Measurements from ENCODE around the gene FRK. TPM values are rescaled to one million over a fixed set of nuclear protein-coding genes. Genes with fewer than 3 reads are reported as not detected.

Gene FRK
- total and polyA plus RNA-seq, 9 donors = 0.38 to 3.5 (median 1.1) TPM

- no peak overlapping the region for H3K4me3 ChIP-seq
- peaks cover 2% of the 10 kb centered on the region for H3K4me1 ChIP-seq (ENCODE audit: insufficient read depth)
- H3K27me3 ChIP-seq = no peaks in the 10 kb centered on the region
- WGBS, 3 donors = 74 to 78% (median 78%) methylated on average over 3 of the region's 3 CpGs
- no peaks in the 10 kb centered on the region for H3K36me3 ChIP-seq
- no peak overlapping the region for H3K27ac ChIP-seq
- intact Hi-C loops (cut with DNase I) = loop anchor here in 1 of 4 donors (2.0 kb wide), 1 partner anchor 90 kb away; the partner anchor contains the start of gene NT5DC1
- TF ChIP-seq POLR2A (IDR thresholded peaks at IDR 0.05) = no peak
- TF ChIP-seq CTCF (IDR thresholded peaks at IDR 0.05) = no peak
- TF ChIP-seq EP300 (IDR thresholded peaks at IDR 0.05) = no peak
- no peaks in the 10 kb centered on the region for H3K9me3 ChIP-seq
- DNase-seq = no peak
Observed at GRCh38 chr6:116010386-116010785, 50.3 kb downstream of the FRK start.

GRCh38 chr6:116008470-116009243 lies 52.0 kb downstream of the FRK start:
- Histone ChIP-seq H3K36me3 (no peaks in the 10 kb centered on the region), H3K27me3 (no peaks in the 10 kb centered on the region), H3K27ac (no peak overlapping the region), H3K4me1 (ENCODE audit: insufficient read depth) (peaks cover 2% of the 10 kb centered on the region), H3K9me3 (no peaks in the 10 kb centered on the region), H3K4me3 (no peak overlapping the region)
- WGBS, 3 donors = 47 to 72% (median 61%) methylated on average over 6 of the region's 6 CpGs
- intact Hi-C loops (cut with DNase I) = no loop called here
- DNase-seq = no peak
- TF ChIP-seq POLR2A (IDR thresholded peaks at IDR 0.05) (no peak), EP300 (IDR thresholded peaks at IDR 0.05) (no peak), CTCF (IDR thresholded peaks at IDR 0.05) (no peak)

DNA sequence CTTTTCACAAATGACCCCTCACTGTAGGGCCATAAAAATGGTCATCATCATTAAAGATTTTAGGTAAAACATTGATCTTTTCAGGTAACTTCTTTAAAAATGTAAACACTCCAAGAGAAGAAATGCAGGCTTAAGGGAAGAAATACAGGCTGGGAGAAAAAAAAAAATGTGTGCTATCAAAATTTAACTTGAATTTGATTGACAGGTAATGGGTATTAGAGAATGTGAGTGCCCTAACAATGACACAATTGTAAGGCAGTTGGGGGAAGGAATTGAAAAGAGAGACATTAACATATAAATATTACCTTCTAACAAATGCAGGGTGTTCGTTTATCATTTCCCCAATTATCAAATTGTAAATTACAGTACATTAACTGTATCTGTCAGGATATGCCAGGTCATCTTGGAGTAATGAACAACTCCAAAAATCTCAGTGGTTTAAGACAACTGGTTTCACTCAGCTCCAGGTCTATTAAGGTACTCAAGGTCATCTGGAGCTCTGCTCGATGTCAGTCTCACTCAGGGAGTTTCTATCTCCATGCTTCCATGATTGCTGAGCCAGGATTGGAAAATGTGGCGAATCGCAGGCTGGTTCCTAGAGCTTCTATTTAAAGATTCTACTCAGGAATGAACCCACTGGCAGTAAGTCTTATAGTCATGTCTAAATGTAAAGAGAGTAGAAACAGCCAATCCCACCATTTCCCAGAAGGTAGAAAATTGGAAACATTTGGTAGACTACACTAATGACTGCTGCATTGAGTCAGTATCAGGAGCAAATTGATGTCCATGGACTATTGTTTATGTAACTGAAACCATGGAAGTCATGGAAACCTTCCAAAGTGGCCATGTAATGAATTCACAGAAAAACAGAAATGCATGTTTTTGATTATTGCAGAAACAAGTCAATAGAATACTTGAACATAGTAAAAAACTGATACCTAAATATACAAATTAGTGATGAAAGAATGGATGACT lies 55.6 kb downstream of the FRK start:
- intact Hi-C loops (cut with DNase I) = no loop called here
- Histone ChIP-seq H3K36me3 (no peaks in the 10 kb centered on the region), H3K27me3 (no peaks in the 10 kb centered on the region), H3K4me1 (ENCODE audit: insufficient read depth) (no peaks in the 10 kb centered on the region), H3K27ac (no peak overlapping the region), H3K9me3 (no peaks in the 10 kb centered on the region), H3K4me3 (no peak overlapping the region)
- DNase-seq = no peak
- 59 to 75% (median 71%) methylated on average over 4 of the region's 4 CpGs for WGBS, 3 donors
- TF ChIP-seq POLR2A (IDR thresholded peaks at IDR 0.05) = no peak
- TF ChIP-seq CTCF (IDR thresholded peaks at IDR 0.05) = no peak
- no peak for TF ChIP-seq EP300 (IDR thresholded peaks at IDR 0.05)

- H3K27ac ChIP-seq = no peak overlapping the region
- no peak overlapping the region for H3K4me3 ChIP-seq
- no peaks in the 10 kb centered on the region for H3K9me3 ChIP-seq
- no peaks in the 10 kb centered on the region for H3K27me3 ChIP-seq
- intact Hi-C loops (cut with DNase I) = no loop called here
- no peaks in the 10 kb centered on the region for H3K36me3 ChIP-seq
- no peak for DNase-seq
- TF ChIP-seq CTCF (IDR thresholded peaks at IDR 0.05) = no peak
- TF ChIP-seq POLR2A (IDR thresholded peaks at IDR 0.05) = no peak
- TF ChIP-seq EP300 (IDR thresholded peaks at IDR 0.05) = no peak
- WGBS, 3 donors = 58 to 76% (median 60%) methylated on average over 3 of the region's 3 CpGs
- no peaks in the 10 kb centered on the region for H3K4me1 ChIP-seq (ENCODE audit: insufficient read depth)
Observed at GRCh38 chr6:116003668-116004067, 57.0 kb downstream of the FRK start.
